22Rv1 (cell line): Measurements from ENCODE around the gene NRIP2.

ENCODE experiments used
- ZFX ChIP-seq: fragments of 450-650 bp; IDR thresholded peaks from 2 replicates; pipeline ENCODE4 v1.6.1; 2017; ENCODE audit warnings: antibody characterized with exemption, borderline replicate concordance
- TF ChIP-seq, protein P1 (sequence below): fragments of 450-650 bp; IDR thresholded peaks from 2 replicates; pipeline ENCODE4 v1.5.1; 2017; ENCODE audit warnings: mild to moderate bottlenecking

GRCh38 chr12:2794191-2794735, 40.6 kb downstream of the NRIP2 start:
- TF ChIP-seq, protein P1, sequence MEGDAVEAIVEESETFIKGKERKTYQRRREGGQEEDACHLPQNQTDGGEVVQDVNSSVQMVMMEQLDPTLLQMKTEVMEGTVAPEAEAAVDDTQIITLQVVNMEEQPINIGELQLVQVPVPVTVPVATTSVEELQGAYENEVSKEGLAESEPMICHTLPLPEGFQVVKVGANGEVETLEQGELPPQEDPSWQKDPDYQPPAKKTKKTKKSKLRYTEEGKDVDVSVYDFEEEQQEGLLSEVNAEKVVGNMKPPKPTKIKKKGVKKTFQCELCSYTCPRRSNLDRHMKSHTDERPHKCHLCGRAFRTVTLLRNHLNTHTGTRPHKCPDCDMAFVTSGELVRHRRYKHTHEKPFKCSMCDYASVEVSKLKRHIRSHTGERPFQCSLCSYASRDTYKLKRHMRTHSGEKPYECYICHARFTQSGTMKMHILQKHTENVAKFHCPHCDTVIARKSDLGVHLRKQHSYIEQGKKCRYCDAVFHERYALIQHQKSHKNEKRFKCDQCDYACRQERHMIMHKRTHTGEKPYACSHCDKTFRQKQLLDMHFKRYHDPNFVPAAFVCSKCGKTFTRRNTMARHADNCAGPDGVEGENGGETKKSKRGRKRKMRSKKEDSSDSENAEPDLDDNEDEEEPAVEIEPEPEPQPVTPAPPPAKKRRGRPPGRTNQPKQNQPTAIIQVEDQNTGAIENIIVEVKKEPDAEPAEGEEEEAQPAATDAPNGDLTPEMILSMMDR = no peak
- TF ChIP-seq ZFX = no peak
